NCI-H526 treated with DMSO at 0.1 percent for 48 hours (cell line): ENCODE results near the gene AP1M2.
A peak's percentile ranks its signal among the peaks of the same experiment; 100 is the strongest.
"Not testable (repeated sequence)": the region's sequence is repeated elsewhere in the genome, so short reads cannot be mapped to it uniquely, and the experiment has no call there.

Experiments used
- DNase-seq: peaks from one replicate; lab custom pipeline; 2025; lab: John Stamatoyannopoulos, UW

The AP1M2 gene

DNA sequence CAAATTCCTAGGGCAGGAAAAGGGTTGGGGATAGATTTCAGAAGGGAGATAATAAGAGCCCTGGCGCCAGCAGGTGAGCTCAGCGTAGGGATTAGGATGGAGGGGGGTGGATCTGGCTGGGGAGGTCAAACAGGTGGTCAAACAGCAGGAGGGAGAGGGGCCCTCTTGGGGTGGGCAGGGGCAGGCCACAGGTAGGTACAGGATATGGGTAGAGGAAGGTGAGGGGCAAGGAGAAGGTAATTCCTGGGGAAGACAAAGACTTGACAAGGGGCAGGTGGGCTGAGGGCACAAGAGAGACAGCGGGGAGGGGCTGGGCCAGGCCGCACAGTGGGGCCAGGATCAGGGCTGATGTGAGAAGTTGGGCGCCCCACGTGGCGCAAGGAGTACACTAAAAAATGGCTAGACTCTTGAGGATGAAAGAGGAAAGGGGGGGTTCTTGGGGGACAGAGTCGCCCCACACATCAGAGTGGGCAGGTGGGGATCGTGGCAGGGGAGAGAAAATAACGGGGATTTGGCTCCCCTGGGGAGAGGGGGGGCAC is 22.0 kb downstream of the AP1M2 start:
- no peak for DNase-seq

DNA sequence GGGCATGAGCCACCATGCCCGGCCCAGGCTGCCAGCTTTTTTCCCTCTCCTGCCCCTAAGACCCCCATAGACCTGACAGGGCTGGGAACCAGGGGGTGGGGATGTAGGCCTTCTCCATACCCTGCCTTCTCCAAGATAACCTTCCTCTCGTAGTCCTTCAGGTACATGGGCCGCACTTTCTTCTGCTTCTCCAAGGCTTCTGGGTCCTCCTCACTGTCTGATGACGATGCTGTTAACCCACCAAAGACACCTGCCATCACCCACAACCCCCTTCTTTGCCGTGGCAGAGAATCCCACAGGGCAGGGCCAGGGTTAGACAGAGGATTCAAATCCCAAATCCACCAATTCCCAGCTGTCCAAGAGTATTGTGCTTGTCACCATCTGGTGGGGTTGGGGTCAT is 24.5 kb downstream of the AP1M2 start:
- DNase-seq = no peak

DNA sequence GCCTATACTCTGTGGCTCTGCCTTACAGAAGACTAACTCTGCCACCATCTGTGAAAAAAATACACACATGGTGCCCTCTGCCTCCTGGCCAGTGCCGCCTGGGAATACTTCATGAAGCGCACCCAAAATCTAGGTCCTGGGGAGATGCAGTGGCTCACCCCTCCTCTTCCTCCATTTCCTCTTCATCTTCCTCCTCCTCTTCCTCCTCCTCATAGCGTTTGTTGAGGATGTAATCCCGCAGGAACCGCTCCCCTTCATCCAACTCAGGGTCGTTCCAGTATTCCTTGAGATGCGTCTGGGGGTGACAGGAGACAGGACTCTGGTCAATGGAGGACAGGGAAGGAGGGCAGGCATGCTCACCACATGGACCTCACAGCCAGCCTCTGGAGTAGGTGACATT is 27.0 kb downstream of the AP1M2 start:
- no peak for DNase-seq

DNA sequence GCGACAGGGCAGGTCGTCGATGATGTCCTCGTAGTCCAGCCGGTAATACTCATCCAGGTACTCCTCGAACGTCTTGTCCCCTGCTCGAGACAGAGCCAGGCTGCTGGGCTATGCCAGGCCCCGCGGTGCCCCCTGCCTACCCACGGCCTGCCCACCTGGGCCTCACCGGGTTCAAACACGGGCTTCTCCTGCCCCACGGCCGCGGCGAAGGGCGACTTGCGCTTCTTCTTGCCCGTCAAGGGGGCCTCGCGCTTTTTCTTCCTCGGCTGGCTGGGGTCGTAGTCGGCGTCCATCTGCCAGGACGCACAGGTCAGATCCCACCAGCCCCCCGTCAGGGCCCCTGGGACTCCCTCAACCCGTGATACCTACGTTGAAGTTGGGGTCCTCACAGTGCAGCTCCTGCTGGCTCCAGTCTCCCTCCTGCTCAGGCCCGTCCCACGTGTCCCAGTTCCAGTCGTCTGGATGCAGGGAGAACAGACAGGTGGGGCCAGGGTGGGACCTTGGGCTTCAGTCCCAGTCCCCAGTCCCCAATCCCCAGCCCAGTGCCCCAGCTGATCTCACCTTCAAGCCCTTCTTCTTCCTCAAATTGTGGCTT is 29.4 kb downstream of the AP1M2 start:
- DNase-seq = no peak

DNA sequence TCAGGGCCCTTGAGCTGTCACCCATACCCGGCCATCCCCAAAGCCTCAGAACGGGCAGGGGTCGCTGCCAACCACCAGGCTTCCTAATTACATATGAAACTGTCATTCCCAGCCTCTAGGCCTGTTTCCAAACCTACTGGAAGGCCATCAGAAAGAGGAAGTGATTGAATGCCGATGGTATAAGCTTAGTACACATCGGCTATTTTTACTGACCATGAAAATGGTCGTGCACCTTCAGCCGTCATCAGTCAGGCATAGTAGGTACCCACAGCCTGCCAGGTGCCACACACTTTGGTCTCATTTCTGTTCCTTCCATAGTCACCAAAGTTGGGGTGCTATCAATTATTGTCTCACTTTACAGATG is 31.5 kb downstream of the AP1M2 start:
- DNase-seq = no peak

DNA sequence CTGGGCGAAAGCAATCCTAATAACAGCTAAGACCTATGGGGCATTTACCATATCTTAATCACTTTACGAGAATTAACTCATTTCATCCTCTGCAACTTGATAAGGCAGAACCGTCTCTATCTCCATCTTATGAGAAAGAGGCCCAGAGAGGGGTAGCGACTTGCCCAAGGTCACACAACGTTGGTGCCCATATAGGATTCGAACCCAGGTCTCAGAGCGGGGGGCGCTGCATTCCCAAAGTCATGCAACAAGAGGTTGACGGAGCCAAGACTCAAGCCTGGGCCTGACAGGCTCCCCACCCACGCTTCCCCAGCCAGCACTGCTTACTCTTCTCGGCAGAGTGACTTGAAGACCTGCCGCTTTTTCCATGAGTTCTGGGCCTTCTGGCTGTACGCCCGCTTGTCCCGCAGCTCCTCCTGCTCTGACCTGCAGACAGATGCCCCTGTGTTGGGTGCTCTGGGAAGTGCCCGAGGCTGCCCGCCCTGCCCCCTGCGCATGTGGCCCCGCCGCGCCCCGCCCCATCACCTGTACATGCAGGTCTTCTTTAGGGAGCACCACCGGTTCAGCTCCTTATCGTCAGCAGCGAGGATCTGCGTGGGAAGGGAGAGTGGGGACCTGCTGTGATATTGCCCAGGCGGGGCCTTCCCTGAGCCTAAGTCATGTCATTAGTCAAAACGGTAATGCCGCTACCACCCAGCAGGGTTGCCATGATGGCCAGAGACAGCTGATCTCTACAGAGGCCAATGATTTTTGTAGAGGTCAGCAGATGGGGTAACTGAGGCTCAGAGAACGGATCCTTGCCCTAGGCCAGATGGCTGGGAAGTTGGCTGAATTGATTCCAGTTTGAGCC is 32.1 kb downstream of the AP1M2 start:
- no peak for DNase-seq

DNA sequence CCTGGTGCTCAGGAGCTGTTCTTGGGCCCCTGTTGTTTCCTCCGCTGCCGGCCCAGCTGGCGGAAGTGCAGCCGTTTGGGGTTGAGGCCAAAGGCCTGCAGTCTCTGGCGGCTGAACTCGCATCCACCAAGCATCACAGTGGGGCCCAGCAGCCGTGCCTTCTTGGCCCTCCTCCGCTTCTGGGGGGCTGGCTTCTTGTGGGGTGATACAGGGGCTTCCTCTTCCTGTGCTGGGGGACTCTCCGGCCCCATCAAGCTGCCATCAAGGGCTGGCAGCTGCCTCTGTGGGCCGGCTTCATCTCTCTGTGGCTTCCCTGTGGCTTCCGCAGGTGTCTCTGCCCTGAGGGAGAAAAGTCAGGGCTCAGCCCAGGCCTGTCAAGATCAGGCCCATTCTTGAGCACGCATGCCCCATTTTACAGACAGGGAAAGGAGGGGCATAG is 33.1 kb downstream of the AP1M2 start:
- no peak for DNase-seq

DNA sequence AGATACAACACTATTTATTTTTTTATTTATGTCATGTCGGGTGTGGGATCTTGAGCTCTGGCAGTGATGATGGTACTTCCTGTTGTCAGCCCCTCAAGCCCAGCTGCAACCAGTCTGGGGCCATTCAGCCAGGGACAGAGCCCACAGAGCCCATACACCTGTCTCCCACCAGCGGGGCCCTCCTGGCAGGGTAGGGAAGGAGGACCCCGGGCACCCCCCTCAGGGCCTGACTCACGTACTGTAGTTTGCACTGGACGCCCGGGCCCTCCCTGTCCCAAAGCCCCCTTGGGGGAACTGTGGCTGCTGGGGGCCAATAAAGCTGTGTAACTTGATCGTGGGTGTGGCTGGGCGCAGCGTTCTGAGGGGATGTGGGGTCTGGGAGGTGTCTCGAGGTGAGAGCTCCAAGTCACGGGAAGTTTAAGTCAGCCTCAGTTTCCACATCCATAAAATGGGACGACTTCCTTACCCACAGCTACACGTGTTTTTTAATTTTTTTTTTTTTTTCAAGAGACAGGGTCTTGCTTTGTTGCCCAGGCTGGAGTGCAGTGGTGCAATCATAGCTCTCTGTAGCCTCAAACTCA is 33.9 kb downstream of the AP1M2 start:
- DNase-seq = no peak

DNA sequence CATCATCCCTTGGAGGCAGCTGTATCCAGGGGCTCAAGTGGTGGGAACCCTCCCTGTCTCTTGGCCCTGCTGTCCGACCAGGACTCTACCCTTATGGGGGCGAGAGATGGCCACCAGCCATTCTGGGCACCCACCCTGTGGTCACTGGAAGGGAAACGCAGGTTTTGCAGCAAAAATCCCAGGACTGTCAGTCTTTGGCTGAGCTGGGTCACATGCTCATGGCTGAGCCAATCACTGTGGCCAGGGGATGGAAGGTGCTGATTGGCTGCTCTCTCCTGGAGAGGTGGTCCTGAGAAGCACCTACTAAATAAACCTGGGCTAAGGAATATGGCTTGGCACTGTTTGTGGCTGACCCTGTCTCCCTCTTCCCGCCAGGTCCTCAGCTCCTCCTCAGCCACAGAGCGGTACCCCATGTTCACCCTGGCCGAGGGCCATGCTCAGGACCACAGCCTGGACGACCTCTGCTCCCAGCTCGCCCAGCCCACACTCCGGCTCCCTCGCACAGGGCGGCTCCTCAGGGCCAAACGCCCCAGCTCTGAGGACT is 34.5 kb downstream of the AP1M2 start:
- no peak for DNase-seq

DNA sequence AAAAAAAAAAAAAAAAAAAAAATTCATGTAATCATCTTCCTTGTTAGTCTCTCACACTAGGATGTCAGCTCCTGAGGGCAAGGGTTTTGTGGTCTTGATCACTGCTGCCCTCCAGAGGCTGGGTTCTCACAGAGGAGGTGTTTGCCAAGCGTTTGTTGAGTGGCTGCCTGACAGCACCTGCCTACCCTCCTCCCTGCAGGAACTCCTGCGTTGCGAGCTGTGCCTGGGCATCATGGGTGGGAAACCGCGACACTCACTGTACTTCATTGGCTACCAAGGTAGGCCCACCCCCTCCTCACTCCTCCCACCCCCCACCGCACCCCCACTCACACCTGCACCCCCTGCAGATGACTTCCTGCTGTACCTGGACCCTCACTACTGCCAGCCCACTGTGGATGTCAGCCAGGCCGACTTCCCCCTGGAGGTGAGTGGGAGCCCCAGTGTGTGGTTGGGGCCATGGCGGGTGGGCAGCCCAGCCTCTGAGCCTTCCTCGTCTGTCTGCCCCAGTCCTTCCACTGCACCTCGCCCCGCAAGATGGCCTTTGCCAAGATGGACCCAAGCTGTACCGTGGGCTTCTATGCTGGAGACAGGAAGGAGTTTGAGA is 35.3 kb downstream of the AP1M2 start:
- no peak for DNase-seq

DNA sequence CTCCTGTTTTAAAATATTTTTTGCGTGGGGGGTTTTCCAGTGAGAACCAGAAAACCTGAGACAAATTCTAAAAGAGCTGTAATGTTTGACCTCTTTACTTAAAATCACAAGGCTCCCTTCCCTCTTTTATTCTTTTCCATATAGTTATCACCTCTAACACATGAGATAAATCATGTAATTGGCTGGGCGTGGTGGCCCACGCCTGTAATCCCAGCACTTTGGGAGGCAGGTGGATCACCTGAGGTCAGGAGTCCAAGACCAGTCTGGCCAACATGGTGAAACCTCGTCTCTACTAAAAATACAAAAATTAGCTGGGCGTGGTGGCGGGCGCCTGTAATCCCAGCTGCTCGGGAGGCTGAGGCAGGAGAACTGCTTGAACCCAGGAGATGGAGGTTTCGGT is 36.1 kb downstream of the AP1M2 start:
- DNase-seq = not testable (repeated sequence)

DNA sequence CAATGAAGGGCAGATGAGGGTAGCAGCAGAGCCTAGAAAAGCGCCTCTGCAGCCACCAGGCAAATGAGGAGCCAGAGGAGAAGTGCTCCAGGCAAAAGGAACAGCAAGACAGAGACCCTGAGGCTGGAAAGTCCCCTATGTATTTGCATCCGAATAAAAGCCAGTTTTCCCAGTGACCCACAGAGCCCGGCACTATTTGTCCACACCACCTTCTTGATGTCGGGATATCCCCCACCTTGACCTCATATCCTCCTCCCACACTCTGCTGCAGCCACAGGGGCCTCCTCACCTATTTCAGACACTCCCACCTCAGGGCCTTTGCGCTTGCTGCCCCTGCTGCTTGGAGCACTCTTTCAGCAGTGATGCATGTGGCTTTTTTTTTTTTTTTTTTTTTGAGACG is 36.8 kb downstream of the AP1M2 start:
- DNase-seq = no peak

DNA sequence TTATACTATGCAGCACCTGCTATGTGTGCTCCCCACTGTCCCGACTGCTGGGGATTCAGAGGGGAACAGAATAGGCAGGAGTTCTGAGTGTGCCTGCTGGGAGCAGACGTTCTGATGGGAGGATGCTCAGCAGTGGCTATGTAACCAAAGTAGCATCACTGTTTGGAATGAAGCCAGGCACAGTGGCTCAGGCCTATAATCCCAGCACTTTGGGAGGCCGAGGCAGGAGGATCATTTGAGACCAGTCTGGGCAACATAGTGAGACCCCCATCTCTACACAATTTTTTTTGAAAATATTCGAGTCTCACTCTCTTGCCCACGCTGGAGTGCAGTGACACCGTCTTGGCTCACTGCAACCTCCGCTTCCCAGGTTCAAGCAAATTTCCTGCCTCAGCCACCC is 37.4 kb downstream of the AP1M2 start:
- no peak for DNase-seq

DNA sequence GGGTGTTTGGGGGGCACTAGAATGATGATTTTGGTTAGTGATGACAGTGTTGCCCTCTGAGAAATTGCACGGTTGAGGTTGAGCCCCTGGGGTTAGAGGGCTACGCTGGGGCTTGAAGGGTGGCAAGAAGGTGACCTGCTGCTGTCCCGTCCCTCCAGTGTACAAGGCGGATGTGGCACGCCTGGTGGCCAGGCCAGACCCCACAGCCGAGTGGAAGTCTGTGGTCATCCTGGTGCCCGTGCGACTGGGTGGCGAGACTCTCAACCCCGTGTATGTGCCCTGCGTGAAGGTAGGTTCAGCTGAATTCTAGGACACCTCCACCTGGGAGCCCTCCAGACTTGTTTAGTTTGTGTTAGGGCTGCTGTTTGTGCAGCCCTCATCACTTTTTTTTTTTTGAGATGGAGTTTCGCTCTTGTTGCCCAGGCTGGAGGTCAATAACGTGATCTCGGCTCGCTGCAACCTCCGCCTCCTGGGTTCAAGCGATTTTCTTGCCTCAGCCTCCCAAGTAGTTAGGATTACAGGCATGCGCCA is 38.3 kb downstream of the AP1M2 start:
- no peak for DNase-seq

DNA sequence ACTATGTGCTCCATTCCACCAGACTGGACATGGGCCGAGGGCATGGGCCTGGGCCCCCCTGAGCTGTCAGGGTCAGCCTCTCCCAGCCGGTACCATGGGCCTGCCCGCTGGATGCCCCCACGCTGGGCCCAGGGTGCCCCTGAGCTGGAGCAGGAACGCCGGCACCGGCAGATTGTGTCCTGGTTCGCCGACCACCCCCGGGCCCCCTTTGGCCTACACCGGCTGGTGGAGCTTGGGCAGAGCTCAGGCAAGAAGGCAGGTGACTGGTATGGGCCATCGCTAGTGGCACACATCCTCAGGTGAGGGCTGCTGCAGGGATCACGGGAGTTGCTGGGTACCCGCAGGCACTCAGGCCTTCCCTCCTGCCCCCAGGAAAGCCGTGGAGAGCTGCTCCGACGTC is 40.3 kb downstream of the AP1M2 start:
- DNase-seq = no peak

DNA sequence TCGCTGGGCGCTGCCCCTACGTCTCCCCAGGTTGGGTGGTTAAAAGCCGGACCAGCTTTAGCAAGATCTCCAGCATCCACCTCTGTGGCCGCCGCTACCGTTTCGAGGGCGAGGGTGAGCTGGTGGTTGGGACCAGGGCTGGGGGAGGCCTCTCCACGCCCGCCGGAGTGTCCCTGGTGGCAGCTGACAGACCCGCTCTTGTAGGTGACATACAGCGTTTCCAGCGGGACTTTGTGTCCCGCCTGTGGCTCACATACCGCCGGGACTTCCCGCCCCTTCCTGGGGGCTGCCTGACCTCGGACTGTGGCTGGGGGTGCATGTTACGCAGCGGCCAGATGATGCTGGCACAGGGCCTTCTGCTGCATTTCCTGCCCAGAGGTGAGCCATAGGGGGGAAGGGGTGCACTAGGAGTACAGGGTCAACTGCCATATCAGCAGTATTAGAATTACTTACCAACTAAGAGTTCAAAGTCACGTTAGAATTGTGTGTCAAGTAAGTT is 42.3 kb downstream of the AP1M2 start:
- DNase-seq = no peak

DNA sequence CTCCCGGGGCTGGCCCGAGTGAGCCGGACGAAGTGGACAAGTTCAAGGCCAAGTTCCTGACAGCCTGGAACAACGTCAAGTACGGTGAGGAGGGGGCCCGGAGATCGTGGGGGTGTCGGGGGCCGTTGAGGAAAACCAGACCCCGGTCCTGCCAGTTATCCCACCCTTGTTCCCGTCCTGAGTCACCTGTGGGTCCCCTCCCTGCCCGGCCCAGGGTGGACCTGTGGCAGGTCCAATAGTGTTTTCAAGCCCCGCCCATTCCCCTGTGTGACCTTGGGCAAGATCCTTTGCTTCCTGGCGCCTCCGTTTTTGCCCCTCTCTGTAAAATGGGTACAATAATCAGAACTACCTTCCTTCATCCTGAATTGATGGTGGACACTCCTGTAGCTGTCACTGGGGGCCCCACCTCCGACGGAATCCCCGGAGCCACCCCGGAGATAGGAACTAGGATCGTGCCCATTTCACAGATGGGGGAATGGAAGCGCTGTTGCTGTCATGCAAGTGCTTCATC is 42.8 kb downstream of the AP1M2 start:
- no peak for DNase-seq

DNA sequence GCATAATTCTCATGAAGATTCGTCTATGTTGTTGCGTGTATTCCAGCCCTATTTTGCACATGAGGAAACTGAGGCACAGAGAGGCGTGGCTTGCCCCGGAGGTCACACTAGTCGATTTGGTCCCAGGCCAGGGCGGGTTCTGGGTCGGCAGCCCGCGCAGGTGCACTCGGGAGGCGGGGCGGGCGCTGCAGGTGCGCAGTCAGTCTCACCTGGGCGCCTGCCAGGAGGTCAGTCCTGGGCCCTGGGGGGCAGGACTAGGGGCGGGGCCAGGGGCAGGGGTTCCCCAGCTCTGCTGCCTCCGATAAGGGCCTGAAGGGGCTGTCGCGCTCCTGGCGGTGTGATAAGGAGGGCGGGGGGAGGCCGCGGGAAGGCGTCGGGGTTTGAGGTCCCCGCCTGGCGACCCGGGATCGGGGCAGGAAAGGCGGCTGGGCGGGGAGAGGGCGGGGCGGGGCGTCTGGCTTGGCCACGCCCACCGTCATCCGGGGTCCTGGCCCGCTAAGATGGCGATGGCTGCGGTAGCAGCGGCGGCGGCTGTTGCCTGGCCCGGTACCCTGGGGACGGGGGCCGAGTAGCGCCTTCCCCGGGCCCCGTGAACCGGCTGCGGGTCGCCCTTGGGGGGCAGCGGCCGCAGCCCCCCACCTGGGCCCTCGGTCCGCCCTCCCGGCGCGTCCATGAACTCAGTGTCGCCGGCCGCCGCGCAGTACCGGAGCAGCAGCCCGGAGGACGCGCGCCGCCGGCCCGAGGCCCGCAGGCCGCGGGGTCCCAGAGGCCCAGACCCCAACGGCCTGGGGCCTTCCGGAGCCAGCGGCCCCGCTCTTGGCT is 43.5 kb downstream of the AP1M2 start, which contains the start of gene ATG4D:
Gene ATG4D (plus strand): TSS at position 485 of the 822 bp plus-strand sequence. CDS start 187 bp downstream, at position 672.
- peak; percentile 81 for DNase-seq

DNA sequence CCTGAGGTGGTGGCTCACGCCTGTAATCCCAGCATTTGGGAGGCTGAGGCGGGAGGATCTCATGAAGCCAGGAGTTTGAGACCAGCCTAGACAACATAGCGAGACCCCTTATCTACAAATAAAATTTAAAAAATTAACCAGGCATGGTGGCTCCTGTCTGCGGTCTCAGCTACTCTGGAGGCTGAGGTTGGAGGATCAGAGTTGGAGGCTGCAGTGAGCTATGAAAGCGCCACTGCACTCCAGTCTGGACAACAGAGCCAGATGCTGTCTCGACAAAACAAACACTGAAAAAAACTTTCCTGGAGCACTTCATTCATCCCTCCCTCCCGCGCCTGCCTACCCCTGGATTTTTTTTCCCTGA is 44.1 kb downstream of the AP1M2 start:
- DNase-seq = no peak

DNA sequence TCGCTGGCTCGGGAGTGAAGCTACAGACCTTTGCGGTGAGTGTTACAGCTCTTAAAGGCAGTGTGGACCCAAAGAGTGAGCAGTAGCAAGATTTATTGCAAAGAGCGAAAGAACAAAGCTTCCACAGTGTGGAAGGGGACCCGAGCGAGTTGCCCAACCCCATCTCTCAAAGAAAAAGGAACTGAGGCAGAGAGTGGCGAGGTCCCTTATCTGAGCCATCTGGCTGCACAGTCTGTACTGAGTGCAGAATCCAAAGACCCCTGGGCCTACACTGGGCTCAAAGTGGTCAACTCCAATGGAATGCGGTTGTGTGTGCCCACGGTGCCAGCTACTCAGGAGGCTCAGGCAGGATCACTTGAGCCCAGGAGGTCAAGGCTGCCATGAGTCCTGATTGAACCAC is 48.1 kb downstream of the AP1M2 start:
- not testable (repeated sequence) for DNase-seq
